NCI-H1092 (cell line): ENCODE results near the gene USP48.
"Not testable (repeated sequence)": the region's sequence is repeated elsewhere in the genome, so short reads cannot be mapped to it uniquely, and the experiment has no call there.

Source experiments
- DNase-seq: peaks from one replicate; lab custom pipeline; 2025; lab: John Stamatoyannopoulos, UW

USP48 gene, protein sequence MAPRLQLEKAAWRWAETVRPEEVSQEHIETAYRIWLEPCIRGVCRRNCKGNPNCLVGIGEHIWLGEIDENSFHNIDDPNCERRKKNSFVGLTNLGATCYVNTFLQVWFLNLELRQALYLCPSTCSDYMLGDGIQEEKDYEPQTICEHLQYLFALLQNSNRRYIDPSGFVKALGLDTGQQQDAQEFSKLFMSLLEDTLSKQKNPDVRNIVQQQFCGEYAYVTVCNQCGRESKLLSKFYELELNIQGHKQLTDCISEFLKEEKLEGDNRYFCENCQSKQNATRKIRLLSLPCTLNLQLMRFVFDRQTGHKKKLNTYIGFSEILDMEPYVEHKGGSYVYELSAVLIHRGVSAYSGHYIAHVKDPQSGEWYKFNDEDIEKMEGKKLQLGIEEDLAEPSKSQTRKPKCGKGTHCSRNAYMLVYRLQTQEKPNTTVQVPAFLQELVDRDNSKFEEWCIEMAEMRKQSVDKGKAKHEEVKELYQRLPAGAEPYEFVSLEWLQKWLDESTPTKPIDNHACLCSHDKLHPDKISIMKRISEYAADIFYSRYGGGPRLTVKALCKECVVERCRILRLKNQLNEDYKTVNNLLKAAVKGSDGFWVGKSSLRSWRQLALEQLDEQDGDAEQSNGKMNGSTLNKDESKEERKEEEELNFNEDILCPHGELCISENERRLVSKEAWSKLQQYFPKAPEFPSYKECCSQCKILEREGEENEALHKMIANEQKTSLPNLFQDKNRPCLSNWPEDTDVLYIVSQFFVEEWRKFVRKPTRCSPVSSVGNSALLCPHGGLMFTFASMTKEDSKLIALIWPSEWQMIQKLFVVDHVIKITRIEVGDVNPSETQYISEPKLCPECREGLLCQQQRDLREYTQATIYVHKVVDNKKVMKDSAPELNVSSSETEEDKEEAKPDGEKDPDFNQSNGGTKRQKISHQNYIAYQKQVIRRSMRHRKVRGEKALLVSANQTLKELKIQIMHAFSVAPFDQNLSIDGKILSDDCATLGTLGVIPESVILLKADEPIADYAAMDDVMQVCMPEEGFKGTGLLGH

DNA sequence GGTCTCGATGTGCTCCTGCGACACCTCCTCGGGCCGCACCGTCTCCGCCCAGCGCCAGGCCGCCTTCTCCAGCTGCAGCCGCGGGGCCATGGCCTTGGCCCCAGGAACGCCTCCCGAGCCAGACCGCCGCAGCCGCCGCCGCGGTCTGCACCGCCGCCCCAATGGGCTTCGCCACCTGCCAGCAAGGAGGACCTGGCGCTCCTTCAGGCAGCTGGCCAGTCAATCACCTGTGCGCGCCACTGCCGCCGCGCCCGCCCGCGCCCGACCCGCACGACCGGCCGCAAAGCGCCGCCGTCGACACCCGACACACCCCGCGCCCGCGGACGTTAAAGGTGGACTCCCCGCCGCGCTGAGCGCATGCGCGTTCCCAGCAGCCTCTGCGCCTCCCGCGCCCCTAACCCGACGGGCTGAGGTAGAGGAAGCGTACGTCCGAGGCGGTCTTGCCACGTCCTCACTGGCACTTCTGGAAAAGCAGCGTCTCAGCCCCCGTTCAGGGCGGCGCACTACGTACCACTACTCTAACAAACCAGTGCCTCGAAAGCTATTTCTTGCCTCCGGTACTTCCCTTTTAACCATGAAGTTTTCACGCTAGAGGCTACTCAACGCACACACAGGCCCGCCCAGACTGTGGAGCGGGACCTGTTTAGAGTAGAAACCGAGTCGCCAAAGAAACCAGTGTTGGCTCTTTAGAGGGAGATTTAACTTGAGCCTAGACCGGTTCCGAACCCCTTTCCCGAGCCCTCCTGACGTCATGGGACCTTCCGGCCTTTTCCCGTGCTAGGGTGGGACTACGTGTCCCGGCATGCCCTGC is at the start of gene USP48:
Gene USP48 (minus strand): TSS at position 282 of the 811 bp plus-strand sequence. CDS start 192 bp downstream, at position 90.
- DNase-seq: peak; percentile 98

DNA sequence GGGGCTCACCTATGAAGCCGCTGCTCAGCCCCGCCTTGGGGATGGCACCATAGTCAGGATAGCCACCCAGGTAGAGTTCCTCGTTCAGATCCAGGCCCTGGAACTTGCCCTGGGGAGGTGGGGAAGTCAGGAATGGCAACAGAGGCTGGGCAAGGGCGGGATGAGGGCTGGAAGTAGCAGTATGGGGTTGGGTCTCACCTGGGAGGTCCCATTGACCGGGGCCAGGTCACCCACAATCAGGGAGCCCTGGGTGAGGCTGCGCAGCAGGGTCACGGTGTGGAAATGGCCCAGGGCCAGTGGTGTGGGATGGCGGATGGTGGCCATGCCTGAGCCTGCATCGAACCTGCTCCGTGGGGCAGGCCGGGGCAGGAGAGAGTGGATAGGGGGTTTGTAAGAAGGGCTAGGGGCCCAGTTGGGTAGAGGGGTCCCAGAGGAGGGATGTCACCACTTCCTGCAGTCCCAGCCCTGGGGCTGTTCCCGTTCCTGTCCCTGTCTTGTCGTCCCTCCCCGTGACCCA is 48.6 kb upstream of the USP48 start:
- no peak for DNase-seq

DNA sequence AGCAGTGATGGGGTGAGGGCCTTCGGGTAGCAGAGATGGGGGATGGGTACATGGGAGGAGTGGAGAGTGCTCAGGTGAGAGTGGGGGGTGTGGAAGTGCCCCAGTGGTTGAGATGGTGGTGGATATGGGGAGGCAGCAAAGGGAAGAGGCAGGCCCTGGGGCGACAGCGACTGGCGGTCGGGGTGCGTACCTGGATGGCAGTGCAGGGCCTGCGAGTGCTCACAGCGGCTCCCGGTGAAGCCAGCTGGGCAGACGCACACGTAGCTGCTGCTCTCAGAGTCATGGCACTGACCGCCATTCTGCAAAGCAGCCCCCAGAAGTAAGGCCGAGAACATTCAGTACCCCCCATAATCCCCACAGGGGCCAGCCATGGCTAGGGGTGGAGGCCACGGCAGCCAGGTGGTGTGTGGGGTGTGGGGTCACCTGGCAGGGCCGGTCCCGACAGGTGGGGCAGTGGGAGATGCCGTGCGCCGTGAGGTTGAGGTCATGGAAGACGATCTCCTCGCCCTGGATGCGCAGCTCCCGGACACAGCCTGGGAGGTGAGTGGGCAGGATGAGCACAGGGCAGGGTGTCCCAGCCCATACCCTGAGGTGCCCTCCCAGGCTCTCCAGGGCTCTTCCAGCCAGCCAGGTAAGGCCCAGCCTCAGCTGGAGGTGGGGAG is 48.0 kb upstream of the USP48 start:
- DNase-seq: no peak

DNA sequence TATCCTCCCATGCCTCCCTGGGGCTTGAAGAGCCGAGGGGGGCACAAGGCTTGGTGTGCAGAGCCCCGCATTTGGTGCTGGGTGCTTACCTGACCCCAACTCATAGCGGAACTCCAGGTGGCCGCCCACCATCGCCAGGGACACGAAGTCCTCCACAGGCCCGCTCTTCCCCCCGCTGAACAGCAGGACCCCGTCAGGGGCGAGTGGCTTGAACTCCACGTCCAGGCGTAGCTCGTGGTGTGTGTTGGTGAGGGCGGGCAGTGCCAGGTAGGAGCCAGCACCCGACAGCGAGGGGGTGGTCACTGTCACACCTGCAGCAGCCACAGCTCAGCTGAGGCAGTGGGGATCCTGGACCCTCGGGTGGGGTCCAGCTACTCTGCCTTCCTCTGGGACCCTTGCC is 46.3 kb upstream of the USP48 start:
- DNase-seq: no peak

DNA sequence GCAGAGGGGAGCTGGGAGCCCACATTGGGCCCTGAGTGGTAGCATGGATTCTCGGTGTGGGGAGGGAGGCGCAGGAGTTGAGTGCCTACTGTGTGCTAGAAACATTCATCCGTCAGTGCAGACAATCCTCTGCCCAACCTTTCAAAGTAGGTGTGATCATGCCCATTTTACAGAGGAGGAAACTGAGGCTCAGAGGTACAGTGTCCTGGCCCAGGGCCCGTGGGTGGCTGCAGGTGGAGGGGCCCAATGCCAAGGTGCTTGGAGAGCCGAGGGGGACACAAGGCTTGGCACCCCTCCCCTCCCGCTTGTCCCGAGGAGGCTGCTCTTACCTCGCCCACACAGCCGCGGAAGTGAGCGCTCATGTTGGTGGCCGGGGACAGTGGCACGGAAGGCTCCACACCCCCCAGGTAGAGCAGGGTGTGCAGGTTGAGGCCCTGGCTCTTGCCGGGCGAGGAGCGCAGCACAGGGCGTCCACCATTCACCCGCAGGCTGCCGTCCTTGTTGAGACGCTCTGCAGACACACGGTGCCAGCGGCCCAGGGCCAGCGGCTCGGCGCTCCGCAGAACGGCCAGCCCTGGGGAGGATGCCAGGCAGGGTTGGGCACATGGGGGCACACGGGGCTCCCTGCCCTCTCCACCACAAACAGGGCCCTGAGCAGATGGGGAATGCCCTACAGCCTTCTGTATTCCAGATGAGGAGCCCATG is 45.7 kb upstream of the USP48 start:
- no peak for DNase-seq

DNA sequence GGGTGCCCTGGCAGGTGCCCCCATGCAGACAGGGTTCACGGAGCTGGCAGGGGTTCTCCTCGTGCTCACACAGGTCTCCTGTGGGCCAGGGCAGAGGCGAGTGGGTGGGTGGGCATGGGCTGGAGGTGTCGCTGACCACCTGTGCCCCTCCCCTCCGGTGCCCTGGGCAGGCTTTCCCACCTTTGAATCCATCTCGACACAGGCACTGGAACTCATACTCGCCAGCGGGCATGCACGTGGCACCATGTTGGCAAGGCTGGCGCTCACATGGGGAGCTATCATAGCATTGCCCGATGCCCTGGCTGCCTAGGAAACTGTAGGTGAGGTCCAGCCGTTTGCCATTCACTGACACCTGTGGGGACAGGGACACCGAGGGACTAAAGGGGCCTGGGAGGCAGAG is 45.1 kb upstream of the USP48 start:
- no peak for DNase-seq

DNA sequence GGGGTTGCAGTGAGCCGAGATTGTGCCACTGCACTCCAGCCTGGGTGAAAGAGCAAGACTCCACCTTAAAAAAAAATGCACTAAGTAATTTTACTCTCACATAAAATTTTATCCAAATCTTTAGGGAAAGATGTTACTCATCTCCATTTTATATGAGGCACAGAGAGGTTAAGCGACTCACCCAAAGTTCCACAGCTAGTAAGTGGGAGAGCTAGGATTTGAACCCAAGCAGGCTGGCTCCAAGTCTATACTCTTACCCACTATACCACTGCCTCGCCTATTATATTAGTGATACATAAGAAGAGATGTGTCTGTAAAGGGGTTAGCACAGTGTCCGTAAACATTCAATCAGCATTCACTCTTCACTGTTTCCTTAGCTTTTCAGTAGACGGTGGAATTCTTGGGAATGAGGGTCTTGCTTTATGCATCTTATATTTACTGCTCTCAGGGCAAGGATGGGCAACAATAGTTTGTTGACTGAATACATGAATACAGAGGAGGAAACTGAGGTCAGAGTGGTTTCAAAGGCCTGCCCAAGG is 44.3 kb upstream of the USP48 start:
- no peak for DNase-seq

DNA sequence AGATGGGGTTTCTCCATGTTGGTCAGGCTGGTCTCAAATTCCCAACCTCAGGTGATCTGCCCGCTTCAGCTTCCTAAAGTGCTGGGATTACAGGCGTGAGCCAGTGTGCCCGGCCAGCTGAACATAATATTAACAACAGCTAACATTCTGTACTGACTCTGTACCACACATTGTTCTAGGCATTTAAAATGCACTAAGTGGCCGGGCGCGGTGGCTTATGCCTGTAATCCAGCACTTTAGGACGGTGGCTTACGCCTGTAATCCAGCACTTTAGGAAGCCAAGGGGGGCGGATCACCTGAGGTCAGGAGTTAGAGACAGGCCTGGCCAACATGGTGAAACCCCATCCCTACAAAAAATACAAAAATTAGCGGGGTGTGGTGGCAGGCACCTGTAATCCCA is 43.7 kb upstream of the USP48 start:
- DNase-seq: not testable (repeated sequence)

DNA sequence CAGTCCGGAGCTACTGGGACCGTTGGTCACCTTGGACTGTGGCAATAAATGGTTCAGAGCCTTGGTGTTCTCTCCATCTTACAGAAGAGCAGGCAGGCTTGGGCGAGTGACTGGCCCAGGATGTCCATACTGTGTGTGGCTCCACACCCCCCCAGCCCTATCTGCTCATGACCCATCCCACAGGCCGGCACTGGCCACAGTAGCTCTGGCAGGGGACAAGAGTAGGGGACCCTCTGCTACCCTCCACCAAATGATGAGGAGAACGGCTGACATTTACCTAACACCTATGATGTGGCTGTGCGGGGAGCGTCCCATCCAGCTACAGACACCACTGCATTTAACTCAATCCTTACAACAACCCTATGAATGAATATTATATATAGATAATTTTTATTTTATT is 42.4 kb upstream of the USP48 start:
- DNase-seq: no peak

DNA sequence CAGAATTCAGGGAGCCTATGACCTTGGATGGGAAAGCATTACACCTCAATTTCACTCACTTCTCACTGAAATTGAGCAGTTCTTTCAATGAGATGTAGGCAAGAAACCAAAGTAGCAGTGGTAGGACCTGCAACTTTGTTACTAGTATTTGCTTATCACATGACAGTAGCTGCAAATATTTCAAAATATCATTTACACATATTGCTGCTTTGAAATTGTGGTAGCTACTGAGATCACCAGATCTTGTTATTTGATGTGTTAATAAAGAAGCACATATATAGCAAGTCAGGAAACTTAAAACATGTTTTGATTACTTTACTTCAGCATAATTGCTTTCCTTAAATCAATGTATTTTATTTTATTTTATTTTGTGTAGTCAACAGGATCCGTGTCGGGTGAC is 42.0 kb upstream of the USP48 start:
- DNase-seq: no peak

DNA sequence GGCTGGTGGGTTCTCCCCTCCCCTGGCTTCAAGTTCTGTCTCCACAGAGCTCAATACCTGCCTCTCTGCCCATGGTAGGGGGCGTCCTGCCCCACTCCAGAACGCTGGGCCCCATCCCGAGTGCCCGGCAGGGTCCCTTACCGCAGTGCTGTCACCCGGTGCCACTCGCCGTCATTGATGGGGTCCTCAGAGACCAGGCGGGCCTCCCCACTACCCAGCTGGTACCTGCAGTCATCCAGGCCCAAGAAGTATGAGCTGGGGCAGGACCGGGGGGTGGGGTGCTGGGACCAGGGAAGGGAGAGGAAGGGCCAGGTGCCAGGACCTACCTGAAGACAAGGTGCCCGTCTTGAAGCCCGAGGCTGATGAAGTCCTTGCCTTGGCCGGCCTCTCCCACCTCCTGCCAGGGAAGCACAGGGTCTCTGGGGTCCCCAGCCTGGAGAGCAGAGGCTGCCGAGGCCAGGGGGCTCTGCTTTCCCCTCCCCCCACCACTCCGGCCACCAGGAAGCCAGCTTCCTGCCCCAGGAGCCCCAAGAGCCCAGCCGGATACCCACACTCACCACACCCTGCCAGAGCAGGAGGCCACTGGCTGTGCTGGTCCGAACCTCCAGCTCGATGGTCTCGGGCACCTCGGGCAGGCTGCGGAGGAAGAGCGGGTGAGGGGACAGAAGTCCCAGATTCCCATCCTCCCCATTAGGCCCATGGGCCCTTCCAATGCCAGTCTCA is 41.2 kb upstream of the USP48 start:
- DNase-seq: no peak

DNA sequence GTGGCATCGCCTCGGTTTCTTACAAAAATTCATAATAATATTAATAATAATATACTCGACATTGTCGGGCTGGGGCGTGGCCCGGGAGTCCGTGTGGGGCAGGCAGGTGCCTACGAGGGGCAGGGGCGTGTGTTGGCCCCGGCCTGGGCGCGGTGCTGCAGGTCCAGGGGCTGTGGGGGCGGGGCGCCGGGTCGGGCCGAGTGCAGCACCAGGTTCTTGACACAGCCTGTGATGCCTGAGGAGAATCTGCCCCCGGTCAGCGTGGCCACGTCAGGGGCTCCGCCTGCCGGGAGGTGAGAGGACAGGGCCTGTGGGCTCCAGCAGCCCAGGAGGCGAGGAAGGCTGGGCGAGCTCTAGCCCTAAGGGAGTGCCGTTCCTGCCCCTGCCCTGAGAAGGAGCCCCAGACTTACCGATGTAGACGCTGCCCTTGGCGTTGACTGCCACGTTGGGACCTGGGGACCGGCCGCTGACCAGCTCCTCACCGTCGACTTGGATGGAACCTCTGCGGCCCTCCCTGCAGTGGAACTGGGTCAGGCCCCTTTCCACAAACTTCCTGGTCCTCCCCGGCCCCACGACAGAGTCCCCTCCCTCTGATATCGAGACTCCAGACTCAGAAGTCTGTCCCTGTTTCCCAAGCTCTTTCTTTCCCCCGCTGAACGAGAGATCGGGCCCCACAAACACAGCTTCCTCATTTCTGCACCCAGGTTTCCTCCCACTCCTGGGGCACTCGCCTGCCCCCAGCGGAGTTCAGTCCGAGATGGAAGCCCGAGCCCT is 40.4 kb upstream of the USP48 start:
- no peak for DNase-seq

DNA sequence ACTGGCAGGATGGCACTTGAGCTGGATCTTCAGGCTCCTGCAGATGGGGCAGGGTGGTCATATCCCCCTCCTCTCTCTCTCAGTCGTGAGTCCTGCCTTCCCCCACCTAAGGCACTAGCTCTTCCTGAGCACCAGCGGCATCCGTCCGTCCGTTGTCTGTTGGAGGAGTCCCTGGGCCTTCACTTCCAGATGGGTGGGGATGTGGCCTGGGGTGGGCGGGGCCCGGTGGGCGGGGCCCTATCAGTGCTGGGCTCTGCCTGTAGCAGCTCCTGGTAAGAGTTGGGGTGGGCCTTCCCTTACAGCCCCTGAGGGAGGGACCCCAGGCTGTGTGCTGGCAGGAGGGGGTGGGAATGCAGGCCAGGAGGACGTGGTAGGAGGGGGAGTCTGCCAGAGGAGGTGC is 39.4 kb upstream of the USP48 start:
- DNase-seq: no peak

DNA sequence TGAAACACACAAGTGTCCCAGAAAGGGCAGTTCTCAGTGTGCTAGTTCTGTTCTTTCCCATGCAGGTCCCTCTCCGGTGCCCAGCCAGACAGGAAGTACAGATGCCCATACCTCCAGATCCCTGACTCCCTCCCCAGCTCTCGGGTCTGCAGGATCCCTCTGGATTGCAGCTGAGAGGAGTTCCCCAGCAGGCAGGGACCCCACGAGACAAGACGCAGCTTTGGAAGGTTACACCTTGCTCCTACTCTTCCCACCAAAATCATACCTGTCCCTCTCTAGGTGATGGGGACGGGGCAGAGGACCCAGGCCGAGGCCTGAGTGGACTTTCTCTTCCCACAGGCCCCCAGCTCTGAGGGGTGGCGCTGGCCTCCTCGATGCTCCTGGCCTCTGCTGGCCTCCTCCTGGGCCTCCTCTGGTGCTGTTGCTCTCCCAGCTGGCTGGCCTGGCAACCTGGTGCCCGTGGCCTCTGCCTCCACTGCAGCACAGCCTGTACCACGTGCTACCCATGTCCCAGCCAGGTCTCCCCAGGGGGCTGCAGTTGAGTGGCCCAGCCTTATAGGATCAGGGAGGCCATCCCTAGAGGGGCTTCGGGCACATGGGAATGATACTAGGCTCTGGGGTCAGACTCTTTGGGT is 38.6 kb upstream of the USP48 start:
- DNase-seq: no peak

DNA sequence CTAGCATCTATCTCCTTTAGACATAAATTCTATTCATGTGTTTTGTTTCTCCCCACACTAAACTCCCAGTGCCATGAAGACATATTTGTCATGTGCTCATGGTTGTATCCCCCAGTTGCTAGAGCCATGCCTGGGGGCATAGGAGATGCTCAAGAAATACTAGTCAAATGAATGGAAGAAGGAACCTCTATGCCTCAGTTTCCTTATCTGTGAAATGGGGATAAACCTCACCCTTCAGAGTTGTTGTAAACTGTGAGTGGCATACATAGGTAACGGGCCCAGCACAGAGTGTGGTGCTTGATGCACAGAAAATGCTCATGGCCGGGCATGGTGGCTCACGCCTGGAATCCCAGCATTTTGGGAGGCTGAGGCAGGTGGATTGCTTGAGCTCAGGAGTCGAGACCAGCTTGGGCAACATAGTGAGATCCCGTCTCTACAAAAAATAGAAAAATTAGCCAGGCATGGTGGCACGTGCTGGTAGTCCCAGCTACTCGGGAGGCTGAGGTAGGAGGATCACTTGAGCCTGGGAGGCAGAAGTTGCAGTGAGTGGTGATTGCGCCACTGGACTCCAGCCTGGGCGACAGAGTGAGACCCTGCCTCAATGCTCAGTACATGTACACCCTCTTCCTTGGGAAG is 37.8 kb upstream of the USP48 start:
- no peak for DNase-seq

DNA sequence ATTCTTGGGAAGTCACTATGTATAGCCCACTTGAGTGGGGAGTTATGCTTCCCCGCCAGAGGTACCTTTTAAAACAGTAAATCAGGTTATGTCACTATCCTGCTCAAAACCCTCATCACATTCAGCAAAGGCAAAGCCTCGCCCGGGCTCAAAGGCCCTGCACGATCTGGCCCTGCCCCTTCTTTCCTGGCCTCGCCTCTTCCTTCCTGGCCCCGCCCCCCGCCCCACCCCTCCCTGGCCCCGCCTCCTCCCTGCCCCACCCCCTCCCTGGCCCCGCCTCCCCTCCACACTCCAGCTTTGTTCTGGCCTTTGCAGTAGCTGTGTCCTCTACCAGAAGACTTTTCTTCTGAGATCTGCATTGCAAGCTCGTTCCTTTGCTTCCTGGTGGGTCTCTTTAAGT is 35.7 kb upstream of the USP48 start:
- no peak for DNase-seq

DNA sequence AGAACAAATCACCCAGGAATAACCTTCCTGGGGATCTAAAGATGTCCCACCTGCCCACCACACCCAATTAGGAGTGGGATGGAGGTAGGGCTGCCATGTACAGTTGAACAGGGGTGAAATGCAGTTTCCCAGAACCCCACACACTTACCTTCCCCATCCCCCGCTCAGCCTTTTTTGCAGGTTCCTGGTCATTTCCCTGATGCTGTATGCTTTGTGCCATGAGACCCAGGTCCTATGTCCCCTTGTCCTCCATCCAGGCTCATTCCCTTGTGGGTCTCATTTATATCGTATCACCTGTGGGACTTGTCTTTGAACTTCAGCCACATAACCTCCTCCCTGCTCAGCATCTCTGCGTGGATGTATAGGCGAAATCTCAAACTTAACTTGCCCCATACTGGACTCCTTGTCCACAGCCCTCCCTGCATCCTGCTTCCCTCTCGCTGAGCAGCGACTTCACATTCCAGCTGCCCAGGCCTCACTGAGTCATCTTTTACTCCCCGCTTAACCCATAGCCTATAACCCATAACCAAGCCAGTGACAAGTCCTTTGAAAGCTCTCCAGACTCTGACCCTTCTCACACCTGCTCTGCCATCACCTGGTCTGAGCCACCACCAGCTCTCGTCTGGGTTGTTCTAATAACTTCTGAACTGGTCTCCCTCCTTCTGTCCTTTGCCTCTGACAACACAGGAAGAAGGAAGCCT is 33.8 kb upstream of the USP48 start:
- no peak for DNase-seq
